Activated naive CD4-positive, alpha-beta T cell treated with anti-CD3 and anti-CD28 coated beads, Interleukin-2, amount 50 U/mL, for 72 hours (primary cell): Measurements from ENCODE around the gene SLC7A7. TPM values are rescaled to one million over a fixed set of nuclear protein-coding genes. Genes with fewer than 3 reads are reported as not detected.
A peak's percentile ranks its signal among the peaks of the same experiment; 100 is the strongest.
"Not testable (repeated sequence)": the region's sequence is repeated elsewhere in the genome, so short reads cannot be mapped to it uniquely, and the experiment has no call there.

ENCODE experiments used
- ATAC-seq, 2 donors: fragments of 150-1000 bp; cut with Tn5 transposase; 2 replicates each; pipeline ENCODE4 v1.10.0; 2021; ENCODE audit warnings: mild to moderate bottlenecking in 2 of 2, moderate library complexity in 2 of 2
- DNase-seq, 2 donors: peaks; one replicate each; pipeline ENCODE4 v3.0.0; 2021 to 2022; ENCODE audit warnings: low spot score in 2 of 2
- H3K27ac Mint-ChIP-seq, 2 donors: one replicate each; pipeline ENCODE4 v1.8.0; 2022; ENCODE audit warnings: mild to moderate bottlenecking in 2 of 2, mixed read lengths in 2 of 2
- H3K36me3 Mint-ChIP-seq, 2 donors: one replicate each; pipeline ENCODE4 v1.8.0; 2022; ENCODE audit warnings: mixed read lengths in 2 of 2
- H3K9me3 Mint-ChIP-seq, 2 donors: one replicate each; pipeline ENCODE4 v1.8.0; 2022; ENCODE audit warnings: mixed read lengths in 2 of 2
- total RNA-seq, 2 donors: library from RNA; stranded (reverse); gene quantifications; one replicate each; pipeline ENCODE4 v1.2.3, GENCODE V29; 2022

SLC7A7 gene
- total RNA-seq, 2 donors from 2014 or later, result 0.46 to 0.78 TPM

DNA sequence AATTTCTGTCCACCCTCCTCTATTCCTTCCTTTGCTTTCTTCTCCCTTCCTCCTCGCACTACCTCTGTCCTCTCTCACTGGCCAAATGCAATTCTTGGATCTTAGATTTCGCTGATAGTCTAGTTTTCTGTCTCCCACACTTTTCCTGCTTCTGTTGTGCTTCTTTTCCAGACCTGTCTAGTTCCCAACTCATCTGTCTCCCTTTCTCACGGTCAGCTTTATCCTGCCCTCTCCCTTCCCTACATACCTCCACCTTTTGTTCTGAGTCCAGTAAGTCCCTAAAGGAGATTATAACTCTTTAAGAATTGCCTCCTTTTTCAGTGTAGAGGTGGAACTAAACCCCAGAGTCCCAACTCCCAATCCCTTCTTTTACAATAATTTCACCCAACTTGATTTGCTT, 20.3 kb upstream of the SLC7A7 start:
- no peak for ATAC-seq
- no peak for DNase-seq
- Mint-ChIP-seq H3K36me3 (peaks cover 14 to 36% of the 10 kb centered on the region in 2 donors), H3K27ac (no peak overlapping the region), H3K9me3 (no peaks in the 10 kb centered on the region)

DNA sequence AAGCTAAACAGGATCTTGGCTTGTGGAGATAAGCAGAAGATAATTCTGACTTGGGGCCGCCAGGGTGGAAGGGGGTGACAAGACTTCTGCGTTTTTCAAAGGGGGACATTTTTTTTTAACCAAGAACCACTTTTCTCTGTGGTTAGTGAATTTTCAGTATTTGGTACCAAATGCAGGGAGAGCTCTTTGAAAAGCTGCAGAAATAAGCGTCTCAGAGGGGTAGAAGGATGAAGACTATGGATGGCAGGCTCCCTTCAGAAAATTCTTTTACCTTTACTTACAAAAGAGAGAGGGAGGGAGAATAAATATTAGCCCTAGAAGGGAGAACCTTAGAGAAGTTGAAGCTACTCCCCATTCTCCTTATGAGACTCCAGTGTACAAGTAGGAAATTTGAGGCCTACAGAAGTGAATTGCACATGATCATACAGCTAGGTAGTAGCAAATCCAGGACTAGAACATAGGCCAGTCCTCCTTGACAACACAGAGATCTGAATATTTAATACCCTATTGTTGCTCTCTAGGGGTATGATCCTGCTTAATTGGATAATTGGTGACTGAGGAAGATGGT, 15.3 kb upstream of the SLC7A7 start:
- DNase-seq, result no peak
- peaks cover 29 to 39% of the 10 kb centered on the region in 2 donors for H3K36me3 Mint-ChIP-seq
- peak in 1 of 2 donors; percentile 3 for ATAC-seq
- H3K9me3 Mint-ChIP-seq, result peaks cover 0 to 3% of the 10 kb centered on the region in 2 donors
- peak overlapping the region; percentile 97 to 99 for H3K27ac Mint-ChIP-seq

- Mint-ChIP-seq H3K36me3 (peaks cover 29 to 39% of the 10 kb centered on the region in 2 donors), H3K27ac (peak within 1 kb of the TSS; percentile 97 to 99), H3K9me3 (peaks cover 0 to 3% of the 10 kb centered on the region in 2 donors)
- peak; percentile 93 to 95 for ATAC-seq
- peak; percentile 76 to 83 for DNase-seq
Measured at GRCh38 chr14:22829661-22830442, 14.6 kb upstream of the SLC7A7 start, which contains the start of gene MRPL52. Gene MRPL52, plus strand, starts transcription at chr14:22829887. Its CDS starts 26 bp downstream, at chr14:22829913.

DNA sequence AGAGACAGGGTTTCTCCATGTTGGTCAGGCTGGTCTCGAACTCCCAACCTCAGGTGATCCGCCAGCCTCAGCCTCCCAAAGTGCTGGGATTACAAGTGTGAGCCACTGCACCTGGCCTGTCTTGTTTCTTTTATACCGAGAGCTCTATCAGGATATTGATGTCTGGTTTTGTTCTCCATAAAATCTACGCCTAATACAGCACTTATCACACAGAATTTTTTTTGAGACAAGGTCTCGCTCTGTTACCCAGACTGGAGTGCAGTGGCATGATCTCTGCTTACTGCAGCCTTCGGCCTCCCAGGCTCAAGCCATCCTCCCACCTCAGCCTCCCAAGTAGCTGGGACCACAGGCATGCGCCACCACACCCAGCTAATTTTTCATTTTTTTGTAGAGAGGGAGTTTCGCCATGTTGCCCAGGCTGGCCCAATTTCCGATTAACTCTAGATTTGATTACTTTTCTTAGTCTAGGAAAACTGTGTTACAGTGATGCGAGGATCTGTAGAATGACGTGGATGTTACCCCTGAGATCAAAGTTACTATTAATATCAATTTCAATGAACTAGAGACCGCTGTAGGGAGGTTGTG, 13.9 kb upstream of the SLC7A7 start:
- H3K9me3 Mint-ChIP-seq, DNase-seq, ATAC-seq: not testable (repeated sequence)
- Mint-ChIP-seq H3K36me3 (peaks cover 29 to 37% of the 10 kb centered on the region in 2 donors), H3K27ac (peak overlapping the region; percentile 97 to 99)

GRCh38 chr14:22824711-22825359, 9.6 kb upstream of the SLC7A7 start:
- DNase-seq (no peak), ATAC-seq (peak; percentile 27 to 56)
- Mint-ChIP-seq H3K9me3 (peaks cover 0 to 3% of the 10 kb centered on the region in 2 donors), H3K27ac (peak overlapping the region in 1 of 2 donors; percentile 29), H3K36me3 (peaks cover 9 to 11% of the 10 kb centered on the region in 2 donors)

DNA sequence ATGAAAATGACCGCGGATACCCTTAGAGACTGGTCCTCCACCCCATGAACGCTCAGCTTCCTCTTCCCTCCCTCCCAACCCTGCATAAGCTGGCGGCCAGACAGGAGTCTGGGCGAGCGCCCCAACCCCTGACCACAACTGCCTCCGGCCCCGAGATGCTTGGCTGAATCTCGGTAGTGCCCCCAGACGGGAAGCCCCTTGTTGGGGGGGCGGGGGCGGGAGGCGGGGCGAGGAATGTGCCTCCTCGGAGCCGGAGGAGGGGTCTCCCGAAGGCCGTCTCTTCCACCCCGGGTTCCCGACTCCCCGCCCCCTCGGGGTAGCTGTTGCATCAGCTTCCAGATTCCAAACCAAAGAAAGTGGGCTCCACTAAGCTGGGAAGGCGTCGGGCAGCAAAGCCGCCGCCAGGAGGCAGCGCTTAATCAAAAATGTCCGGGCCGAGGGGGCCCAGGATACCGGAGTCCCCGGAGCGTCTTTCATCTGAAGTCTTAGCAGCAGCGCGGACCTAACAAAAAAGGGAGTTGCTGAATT, 7.4 kb upstream of the SLC7A7 start:
- Mint-ChIP-seq H3K27ac (no peak overlapping the region), H3K36me3 (no peaks in the 10 kb centered on the region), H3K9me3 (no peaks in the 10 kb centered on the region)
- DNase-seq (peak; percentile 66 to 74), ATAC-seq (peak; percentile 77 to 83)

- H3K9me3 Mint-ChIP-seq, result no peaks in the 10 kb centered on the region
- no peak for DNase-seq
- H3K27ac Mint-ChIP-seq, result no peak overlapping the region
- H3K36me3 Mint-ChIP-seq, result no peaks in the 10 kb centered on the region
- ATAC-seq, result no peak
Measured at GRCh38 chr14:22822016-22822570, 6.9 kb upstream of the SLC7A7 start.

DNA sequence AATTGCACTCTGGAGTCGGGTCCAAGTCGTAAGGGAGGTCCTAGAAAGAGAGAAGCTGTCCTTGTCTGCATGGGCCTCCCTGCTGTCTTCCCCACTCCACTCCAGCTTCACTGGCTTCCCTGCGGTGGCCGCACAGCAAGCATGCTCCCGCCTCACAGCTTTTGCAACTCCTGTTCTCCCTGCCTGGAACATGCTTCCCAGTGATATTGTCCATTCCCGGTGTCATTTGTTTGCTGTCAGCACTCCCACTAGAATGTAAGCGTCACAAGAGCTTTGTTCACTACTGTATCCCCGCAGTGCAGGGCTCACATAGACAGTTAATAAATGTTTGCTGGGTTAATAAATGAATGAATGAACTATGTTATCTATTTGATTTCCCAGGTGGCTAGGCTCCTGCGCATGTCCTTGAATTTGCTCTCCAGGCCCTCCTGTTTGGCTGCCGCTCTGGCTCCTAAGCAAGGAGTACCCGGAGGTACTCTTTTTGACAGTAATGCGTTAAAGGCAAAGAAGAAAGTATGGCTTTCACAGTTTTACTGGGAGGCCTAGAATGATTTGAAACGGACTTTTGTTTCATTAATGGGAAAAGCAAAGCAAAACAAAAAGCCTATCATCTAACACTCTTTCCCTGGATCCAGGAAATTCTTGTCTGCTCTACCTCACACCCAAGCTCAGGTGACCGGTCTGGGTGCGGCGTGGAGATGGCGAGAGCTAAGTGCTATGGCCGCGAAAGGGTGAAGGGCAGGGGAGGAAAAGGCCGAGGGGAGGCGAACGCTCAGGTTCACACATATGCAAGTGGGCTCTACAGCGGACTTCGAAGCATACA, 6.2 kb upstream of the SLC7A7 start:
- Mint-ChIP-seq H3K36me3 (no peaks in the 10 kb centered on the region), H3K27ac (no peak overlapping the region), H3K9me3 (no peaks in the 10 kb centered on the region)
- no peak for DNase-seq
- ATAC-seq, result no peak

GRCh38 chr14:22820731-22821130, 5.5 kb upstream of the SLC7A7 start:
- H3K9me3 Mint-ChIP-seq, result no peaks in the 10 kb centered on the region
- no peak for ATAC-seq

DNA sequence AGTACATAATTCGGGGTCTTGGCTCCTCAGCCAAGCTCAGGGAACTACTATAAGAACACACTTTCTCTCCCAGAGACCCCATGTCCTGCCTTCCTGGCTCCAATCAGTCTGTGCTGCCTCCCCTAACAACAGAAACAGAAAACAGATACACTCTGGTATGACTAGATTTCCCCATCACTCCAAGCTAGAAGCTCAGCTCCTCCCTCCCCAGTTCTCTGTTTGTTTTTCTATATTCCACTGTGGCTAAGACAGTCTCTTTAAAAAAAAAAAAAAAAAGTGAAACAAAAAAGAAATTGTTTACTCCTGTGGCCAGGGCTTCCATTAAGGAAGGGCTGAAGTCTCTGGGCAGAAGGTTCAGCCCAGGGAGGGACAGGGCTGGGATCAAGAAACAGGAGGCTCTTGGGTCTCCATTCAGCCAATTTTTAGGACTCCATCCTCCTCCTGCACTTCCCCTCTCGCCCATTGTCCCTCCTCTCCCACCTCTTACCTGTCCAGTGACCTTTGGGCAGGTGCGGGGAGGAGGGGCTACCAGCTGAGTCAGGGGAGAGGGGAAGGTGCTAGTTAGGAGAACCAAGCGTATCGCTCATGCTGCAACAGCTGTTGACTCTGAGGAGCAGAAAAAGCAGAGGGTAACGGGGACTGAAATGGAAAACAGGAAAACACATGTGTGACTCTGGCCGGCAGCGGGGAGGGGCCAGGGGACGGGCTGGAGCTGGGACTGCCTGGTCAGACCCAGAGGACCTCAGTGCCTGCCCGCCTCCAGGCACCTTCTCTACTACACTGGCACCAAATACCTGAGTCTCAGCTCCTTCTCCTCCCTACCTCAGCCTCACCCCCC, 4.1 kb upstream of the SLC7A7 start:
- Mint-ChIP-seq H3K27ac (peak overlapping the region in 1 of 2 donors; percentile 86), H3K36me3 (no peaks in the 10 kb centered on the region), H3K9me3 (no peaks in the 10 kb centered on the region)
- ATAC-seq, result peak in 1 of 2 donors; percentile 76
- DNase-seq, result no peak

More at GRCh38 chr14:22820731-22821130, 5.5 kb upstream of the SLC7A7 start:
- Mint-ChIP-seq H3K27ac (no peak overlapping the region), H3K36me3 (no peaks in the 10 kb centered on the region)
- no peak for DNase-seq

DNA sequence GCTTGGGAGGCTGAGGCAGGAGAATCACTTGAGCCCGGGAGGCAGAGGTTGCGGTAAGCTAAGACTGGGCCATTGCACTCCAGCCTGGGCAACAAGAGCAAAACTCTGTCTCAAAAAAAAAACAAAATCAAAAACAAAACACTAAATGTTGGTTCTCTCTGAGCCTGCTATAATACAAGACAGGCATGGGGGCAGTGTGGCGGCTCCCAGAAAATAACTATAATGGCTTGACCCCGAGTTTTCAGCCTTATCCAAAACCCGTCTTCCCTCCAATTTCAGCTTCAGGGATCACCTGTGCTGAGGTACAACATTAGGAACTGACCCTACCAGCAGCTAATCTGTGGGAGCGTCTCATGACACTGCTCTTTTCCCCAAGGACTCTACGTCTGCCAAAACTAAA, 862 bp downstream of the SLC7A7 start:
- DNase-seq (no peak), ATAC-seq (no peak)
- H3K27ac Mint-ChIP-seq, result no peak overlapping the region
- no peaks in the 10 kb centered on the region for H3K9me3 Mint-ChIP-seq
- no peaks in the 10 kb centered on the region for H3K36me3 Mint-ChIP-seq

GRCh38 chr14:22813145-22813544, 2.1 kb downstream of the SLC7A7 start:
- ATAC-seq (no peak), DNase-seq (no peak)
- Mint-ChIP-seq H3K36me3 (no peaks in the 10 kb centered on the region), H3K9me3 (no peaks in the 10 kb centered on the region), H3K27ac (no peak overlapping the region)

DNA sequence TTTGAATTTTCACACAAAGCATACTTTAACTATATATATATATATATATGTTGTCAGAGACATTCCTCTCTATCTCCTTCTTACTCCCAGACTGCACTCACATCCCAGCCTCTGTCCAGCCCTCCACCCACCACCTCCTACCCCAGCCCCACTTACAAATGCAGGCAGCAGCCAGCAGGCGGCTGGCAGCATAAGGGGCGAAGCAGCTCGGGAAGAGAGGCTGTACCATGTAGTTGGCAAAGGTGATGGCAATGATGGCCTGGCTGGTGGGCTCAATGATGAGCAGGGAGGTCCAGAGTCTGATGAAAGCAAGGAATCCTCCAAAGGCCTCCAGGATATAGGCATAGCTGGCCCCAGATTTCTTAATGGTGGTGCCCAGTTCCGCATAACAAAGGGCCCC, 2.5 kb downstream of the SLC7A7 start:
- Mint-ChIP-seq H3K27ac (no peak overlapping the region), H3K9me3 (no peaks in the 10 kb centered on the region)
- no peak for ATAC-seq

DNA sequence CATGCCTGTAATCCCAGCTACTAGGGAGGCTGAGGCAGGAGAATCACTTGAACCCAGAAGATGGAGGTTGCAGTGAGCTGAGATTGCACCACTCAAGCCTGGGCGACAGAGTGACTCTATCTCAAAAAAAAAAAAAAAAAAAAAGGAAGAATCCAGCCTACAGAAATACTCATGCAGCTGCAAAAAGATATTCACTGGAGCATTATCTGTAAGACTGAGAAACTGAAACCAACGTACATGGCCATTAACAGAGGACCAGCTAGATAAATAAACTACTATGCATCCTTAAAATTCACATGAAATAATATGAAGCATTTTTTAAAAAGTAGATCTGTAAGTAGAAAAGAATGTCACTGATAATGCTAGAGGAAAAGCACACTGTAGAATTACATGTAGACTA, 3.5 kb downstream of the SLC7A7 start:
- H3K27ac Mint-ChIP-seq, result no peak overlapping the region
- no peaks in the 10 kb centered on the region for H3K36me3 Mint-ChIP-seq
- no peak for DNase-seq
- no peak for ATAC-seq
- H3K9me3 Mint-ChIP-seq, result no peaks in the 10 kb centered on the region

More for the DNA sequence above, 2.5 kb downstream of the SLC7A7 start:
- no peaks in the 10 kb centered on the region for H3K36me3 Mint-ChIP-seq
- no peak for DNase-seq
